Fibroblast of pulmonary artery (primary cell): ENCODE data around the gene NLGN2.

Experiments
- DNase-seq: peaks from one replicate; pipeline ENCODE4 v3.0.0-alpha.2; 2010; ENCODE audit warnings: low read depth
- H3K4me3 ChIP-seq: replicated peaks from 2 replicates; pipeline ENCODE4 v1.5.1; 2011; ENCODE audit warnings: low read depth, mild to moderate bottlenecking, control low read depth, low read length, moderate library complexity
- TF ChIP-seq, protein P1 (sequence below): IDR thresholded peaks from 2 replicates; pipeline ENCODE4 v1.5.1; 2011; ENCODE audit warnings: mild to moderate bottlenecking, control low read depth, low read length, inconsistent platforms; ENCODE audit errors: missing control alignments

The NLGN2 gene

DNA sequence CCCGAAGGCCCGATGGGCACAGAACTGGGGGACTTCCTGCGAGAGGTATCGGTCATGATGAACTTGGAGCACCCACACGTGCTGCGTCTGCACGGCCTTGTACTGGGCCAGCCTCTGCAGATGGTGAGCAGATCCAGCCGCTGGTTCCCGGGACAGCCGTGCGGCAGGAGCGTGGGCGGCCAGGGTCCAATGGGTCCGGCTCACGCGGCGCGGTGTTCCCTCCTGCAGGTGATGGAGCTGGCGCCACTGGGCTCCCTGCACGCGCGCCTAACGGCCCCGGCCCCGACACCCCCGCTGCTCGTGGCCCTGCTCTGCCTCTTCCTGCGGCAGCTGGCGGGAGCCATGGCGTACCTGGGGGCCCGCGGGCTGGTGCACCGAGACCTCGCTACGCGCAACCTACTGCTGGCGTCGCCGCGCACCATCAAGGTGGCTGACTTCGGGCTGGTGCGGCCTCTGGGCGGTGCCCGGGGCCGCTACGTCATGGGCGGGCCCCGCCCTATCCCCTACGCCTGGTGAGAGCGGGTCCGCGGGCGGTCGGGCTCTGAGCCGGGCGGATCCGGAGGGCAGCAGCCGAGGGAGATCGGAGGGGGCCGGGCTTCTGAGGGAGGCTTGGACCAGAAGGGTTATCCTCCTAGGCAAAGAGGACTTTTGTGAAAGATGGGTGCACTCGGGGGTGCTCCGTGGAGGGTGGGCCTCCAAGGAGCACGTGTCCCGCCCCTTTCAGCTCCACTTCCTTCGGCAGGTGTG, 23.7 kb upstream of the NLGN2 start:
- H3K4me3 ChIP-seq: peak overlapping the region; percentile 40
- DNase-seq: peak; percentile 23
- TF ChIP-seq, protein P1, sequence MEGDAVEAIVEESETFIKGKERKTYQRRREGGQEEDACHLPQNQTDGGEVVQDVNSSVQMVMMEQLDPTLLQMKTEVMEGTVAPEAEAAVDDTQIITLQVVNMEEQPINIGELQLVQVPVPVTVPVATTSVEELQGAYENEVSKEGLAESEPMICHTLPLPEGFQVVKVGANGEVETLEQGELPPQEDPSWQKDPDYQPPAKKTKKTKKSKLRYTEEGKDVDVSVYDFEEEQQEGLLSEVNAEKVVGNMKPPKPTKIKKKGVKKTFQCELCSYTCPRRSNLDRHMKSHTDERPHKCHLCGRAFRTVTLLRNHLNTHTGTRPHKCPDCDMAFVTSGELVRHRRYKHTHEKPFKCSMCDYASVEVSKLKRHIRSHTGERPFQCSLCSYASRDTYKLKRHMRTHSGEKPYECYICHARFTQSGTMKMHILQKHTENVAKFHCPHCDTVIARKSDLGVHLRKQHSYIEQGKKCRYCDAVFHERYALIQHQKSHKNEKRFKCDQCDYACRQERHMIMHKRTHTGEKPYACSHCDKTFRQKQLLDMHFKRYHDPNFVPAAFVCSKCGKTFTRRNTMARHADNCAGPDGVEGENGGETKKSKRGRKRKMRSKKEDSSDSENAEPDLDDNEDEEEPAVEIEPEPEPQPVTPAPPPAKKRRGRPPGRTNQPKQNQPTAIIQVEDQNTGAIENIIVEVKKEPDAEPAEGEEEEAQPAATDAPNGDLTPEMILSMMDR: no peak

DNA sequence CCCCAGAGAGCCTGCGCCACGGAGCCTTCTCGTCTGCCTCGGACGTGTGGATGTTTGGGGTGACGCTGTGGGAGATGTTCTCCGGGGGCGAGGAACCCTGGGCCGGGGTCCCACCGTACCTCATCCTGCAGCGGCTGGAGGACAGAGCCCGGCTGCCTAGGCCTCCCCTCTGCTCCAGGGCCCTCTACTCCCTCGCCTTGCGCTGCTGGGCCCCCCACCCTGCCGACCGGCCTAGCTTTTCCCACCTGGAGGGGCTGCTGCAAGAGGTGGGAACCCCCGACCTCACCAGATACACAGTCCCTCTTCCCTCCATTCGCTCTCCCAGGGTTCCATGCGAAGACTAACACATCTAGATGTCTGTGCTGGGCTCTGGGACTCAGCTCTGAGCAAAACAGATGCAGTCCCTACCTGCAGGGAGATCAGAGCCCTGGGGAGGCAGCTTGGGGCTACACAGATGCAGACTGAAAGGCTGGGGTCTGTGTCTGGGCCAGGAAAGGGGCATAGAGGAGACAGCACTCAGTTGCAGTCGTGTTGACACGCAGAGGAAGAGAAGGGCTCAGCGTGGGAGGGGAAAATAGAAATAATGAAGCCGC, 23.1 kb upstream of the NLGN2 start:
- TF ChIP-seq, protein P1: no peak
- no peak for DNase-seq
- peak overlapping the region; percentile 40 for H3K4me3 ChIP-seq

DNA sequence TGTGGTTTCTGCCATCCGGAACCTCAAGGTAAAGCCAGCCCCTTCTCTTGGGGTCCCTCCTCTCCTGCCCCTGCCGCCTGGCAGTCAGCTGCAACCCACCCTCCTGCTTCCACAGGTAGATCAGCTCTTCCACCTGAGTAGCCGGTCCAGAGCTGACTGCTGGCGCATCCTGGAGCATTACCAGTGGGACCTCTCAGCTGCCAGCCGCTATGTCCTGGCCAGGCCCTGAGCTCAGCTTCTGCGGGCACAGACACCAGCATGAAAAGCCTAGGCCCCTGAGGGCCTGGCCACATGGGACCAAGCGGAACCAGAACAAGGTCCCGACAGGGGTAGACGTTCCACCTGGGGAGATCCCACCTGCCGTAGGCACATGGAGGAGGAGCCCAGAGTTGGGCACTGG, 18.8 kb upstream of the NLGN2 start:
- TF ChIP-seq, protein P1: no peak
- H3K4me3 ChIP-seq: no peak overlapping the region
- DNase-seq: no peak

DNA sequence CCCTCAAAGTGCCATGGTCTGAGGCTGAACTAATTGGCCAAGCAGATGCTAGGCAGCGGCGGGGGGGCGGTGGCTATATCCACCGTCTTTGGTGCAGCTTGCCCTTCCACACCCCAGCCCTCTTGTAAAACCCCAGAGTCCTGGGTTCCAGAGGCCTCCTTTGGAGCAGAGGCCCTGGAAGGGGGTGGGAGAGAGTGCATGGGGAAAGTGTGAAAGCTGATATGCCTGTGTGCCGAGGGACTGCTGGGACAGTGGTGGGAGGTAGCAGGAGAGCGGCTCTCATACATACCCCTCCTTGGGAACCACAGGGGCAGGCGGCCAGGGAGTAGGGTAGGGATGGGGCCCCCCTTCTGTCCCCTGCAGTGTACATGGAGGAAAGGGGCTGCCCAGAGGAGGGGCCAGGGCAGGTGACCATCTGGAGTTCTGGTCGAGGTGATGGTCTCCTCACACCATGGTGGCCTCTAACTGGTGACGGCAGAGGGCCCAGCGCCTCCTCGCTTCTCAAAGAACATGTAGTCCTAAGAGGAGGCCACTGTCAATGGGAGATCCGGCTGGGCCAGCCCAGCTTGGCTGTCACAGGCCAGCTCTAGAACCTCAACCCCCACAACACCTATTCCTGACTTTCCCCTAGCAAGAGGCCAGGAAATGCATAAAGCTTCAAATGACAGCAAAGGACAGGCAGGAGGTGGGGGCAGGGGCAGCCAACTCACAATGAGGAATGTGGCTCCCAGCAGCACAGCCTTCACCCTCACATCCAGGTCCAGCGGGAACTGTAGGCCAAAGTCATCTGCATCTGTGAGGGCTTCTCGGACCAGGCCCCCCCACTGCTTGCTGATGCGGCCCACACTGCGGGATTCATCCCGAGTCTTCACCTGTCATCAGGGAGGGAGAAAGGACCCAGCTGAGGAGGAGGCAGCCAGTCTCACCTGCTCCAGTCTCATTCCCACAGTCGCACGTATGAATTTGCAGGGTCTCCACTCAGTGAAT, 17.4 kb upstream of the NLGN2 start:
- TF ChIP-seq, protein P1: no peak
- no peak for DNase-seq
- no peak overlapping the region for H3K4me3 ChIP-seq

DNA sequence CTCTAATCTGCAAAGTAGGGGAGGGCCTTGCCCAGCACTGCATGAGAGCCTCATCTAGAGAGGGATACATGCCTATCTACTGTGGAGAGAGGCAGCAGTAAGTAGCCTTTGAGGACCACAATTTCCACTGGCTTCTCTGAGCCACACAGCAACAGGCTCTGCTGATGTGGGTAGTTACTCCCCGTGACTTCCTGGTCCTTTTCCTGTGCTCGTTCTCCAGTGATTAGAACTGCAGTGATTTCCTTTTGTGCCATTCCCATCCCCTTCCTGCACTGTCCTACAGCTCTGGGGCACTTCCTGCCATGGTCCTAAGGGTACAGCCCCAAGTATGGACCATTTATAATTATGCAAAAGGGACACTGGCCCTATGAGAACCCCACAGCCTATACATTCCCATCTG, 16.3 kb upstream of the NLGN2 start:
- DNase-seq: no peak
- TF ChIP-seq, protein P1: no peak
- H3K4me3 ChIP-seq: no peak overlapping the region

DNA sequence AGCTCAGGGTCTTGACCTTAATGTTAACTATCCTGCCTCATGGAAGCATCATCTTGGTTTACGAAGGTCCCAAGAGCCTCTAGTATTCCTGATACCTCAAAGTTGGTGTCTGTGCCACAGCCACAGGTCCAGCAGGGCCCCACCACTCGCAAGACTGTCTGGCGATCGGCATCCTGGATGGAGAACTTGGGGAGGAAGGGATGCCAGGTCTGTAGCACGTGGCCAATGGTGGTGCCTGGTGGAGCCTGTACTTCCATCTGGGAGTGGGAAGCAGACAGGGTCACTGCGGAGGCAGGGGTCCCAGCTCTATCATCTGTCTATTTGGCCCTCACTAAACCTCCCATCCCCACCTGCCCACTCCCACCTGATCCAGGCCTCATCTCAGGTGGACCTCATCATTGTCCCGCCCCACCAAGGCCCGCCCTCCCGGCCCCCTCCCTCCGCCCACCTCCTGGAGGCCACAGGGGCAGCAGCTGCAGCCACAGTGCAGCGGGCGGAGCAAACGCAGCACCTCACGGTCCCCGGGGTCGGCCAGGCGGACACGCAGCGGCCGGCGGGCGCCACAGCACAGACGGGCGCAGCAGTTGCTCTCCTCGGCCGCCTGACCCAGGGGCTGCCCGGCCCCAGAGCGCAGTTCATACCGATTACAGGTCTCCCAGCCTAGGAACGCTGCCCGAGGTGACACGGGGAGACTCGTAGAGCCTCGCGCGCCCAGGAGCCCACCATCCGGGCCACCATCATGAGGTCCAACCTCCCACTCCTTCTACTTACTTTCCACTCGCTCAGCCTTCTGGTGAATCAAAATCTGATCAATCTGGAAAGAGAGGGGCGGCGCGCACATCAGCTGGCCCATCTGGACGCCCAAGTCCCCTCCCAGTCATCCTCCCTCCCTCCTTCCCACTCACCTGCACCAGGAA, 14.7 kb upstream of the NLGN2 start:
- peak overlapping the region; percentile 82 for H3K4me3 ChIP-seq
- TF ChIP-seq, protein P1: no peak
- DNase-seq: no peak
